GM12872 (cell line): Measurements from ENCODE around the gene C2CD3.

ENCODE experiments used
- CTCF ChIP-seq: IDR thresholded peaks from 3 replicates; pipeline ENCODE4 v1.5.1; 2011; ENCODE audit warnings: low read depth, mild to moderate bottlenecking, low read length, moderate library complexity; ENCODE audit not compliant: insufficient read depth

The C2CD3 gene

GRCh38 chr11:74157169-74157568 lies 13.6 kb downstream of the C2CD3 start:
- TF ChIP-seq CTCF, result no peak

- no peak for TF ChIP-seq CTCF
These were observed 16.1 kb downstream of the C2CD3 start for GRCh38 chr11:74154620-74155281.

GRCh38 chr11:74153224-74153623 lies 17.6 kb downstream of the C2CD3 start:
- no peak for TF ChIP-seq CTCF

- TF ChIP-seq CTCF, result no peak
These were observed 23.4 kb downstream of the C2CD3 start for GRCh38 chr11:74147199-74147929.

GRCh38 chr11:74144592-74144991 lies 26.2 kb downstream of the C2CD3 start:
- no peak for TF ChIP-seq CTCF

- TF ChIP-seq CTCF, result no peak
These were observed 28.2 kb downstream of the C2CD3 start for GRCh38 chr11:74142624-74143023.

GRCh38 chr11:74141908-74142307 lies 28.9 kb downstream of the C2CD3 start:
- no peak for TF ChIP-seq CTCF
